Thoracic aorta (tissue), 2 donors: ENCODE data around the gene CHMP4B. TPM values are rescaled to one million over a fixed set of nuclear protein-coding genes. Genes with fewer than 3 reads are reported as not detected.

Source experiments
- ATAC-seq: fragments of 150-250 bp; one replicate; pipeline ENCODE4 v1.8.0; 2017; ENCODE audit warnings: low read depth; ENCODE audit not compliant: insufficient number of reproducible peaks, low FRiP score
- DNase-seq: peaks from one replicate; pipeline ENCODE4 v3.0.0-alpha.2; 2020; ENCODE audit warnings: low spot score
- H3K27ac ChIP-seq, 2 donors: fragments of 200-600 bp; sonication (generic); 1 replicate in 1 of 2; 2 replicates in 1 of 2; pipeline ENCODE4 v1.5.1; 2016; ENCODE audit warnings: mild to moderate bottlenecking in 2 of 2, moderate library complexity in 2 of 2
- H3K27me3 ChIP-seq: fragments of 200-600 bp; sonication (generic); replicated peaks from 2 replicates; pipeline ENCODE4 v1.6.0; 2016; ENCODE audit warnings: mild to moderate bottlenecking; ENCODE audit not compliant: insufficient read depth
- H3K36me3 ChIP-seq: fragments of 200-600 bp; sonication (generic); one replicate; pipeline ENCODE4 v1.5.1; 2016
- H3K4me1 ChIP-seq, 2 donors: fragments of 200-600 bp; sonication (generic); 1 replicate in 1 of 2; 2 replicates in 1 of 2; pipeline versions ENCODE4 v1.5.1 to v1.6.0; 2016; ENCODE audit warnings: low read depth in 2 of 2, mild to moderate bottlenecking in 1 of 2; ENCODE audit not compliant: control insufficient read depth in 1 of 2
- H3K4me3 ChIP-seq: fragments of 200-600 bp; sonication (generic); 2 replicates; pipeline ENCODE4 v1.5.1; 2016; ENCODE audit warnings: mild to moderate bottlenecking
- H3K9me3 ChIP-seq: fragments of 200-600 bp; sonication (generic); 2 replicates; pipeline ENCODE4 v1.5.1; 2016
- CTCF ChIP-seq: fragments of 200-600 bp; sonication (generic); IDR thresholded peaks from one replicate; pipeline ENCODE4 v1.5.1; 2019; ENCODE audit warnings: antibody characterized with exemption
- total RNA-seq, 2 donors: library from RNA; depleted of rRNA; stranded (reverse); fragments of >200 nt; gene quantifications; one replicate each; pipeline versions ENCODE4 v1.1.0 to v1.2.3, GENCODE V29; 2016

CHMP4B gene
- total RNA-seq, 2 donors from 2014 or later: 69.5 to 104 TPM

GRCh38 chr20:33842346-33842745 is 31.2 kb downstream of the CHMP4B start:
- DNase-seq (no peak), ATAC-seq (no peak)
- no peak overlapping the region for H3K4me3 ChIP-seq
- no peaks in the 10 kb centered on the region for H3K27me3 ChIP-seq
- peaks cover 18 to 68% of the 10 kb centered on the region in 2 donors for H3K4me1 ChIP-seq
- no peak overlapping the region for H3K27ac ChIP-seq
- no peak for TF ChIP-seq CTCF
- H3K9me3 ChIP-seq: no peaks in the 10 kb centered on the region
- H3K36me3 ChIP-seq: no peaks in the 10 kb centered on the region

GRCh38 chr20:33843050-33843449 is 31.9 kb downstream of the CHMP4B start:
- Histone ChIP-seq H3K36me3 (no peaks in the 10 kb centered on the region), H3K4me3 (no peak overlapping the region), H3K27me3 (no peaks in the 10 kb centered on the region), H3K27ac (no peak overlapping the region), H3K4me1 (peaks cover 18 to 71% of the 10 kb centered on the region in 2 donors), H3K9me3 (no peaks in the 10 kb centered on the region)
- DNase-seq (no peak), ATAC-seq (no peak)
- TF ChIP-seq CTCF: no peak

- peaks cover 18 to 64% of the 10 kb centered on the region in 2 donors for H3K4me1 ChIP-seq
- no peaks in the 10 kb centered on the region for H3K9me3 ChIP-seq
- no peak overlapping the region for H3K27ac ChIP-seq
- no peak overlapping the region for H3K4me3 ChIP-seq
- H3K27me3 ChIP-seq: no peaks in the 10 kb centered on the region
- no peaks in the 10 kb centered on the region for H3K36me3 ChIP-seq
- no peak for ATAC-seq
- DNase-seq: no peak
- no peak for TF ChIP-seq CTCF
These were observed 32.7 kb downstream of the CHMP4B start for GRCh38 chr20:33843854-33844253.

GRCh38 chr20:33846291-33846935 is 35.3 kb downstream of the CHMP4B start:
- no peaks in the 10 kb centered on the region for H3K9me3 ChIP-seq
- H3K36me3 ChIP-seq: peaks cover 6% of the 10 kb centered on the region
- peaks cover 13 to 42% of the 10 kb centered on the region in 2 donors for H3K4me1 ChIP-seq
- no peak overlapping the region for H3K27ac ChIP-seq
- TF ChIP-seq CTCF: no peak
- H3K27me3 ChIP-seq: no peaks in the 10 kb centered on the region
- DNase-seq (no peak), ATAC-seq (no peak)
- H3K4me3 ChIP-seq: no peak overlapping the region

GRCh38 chr20:33847006-33847405 is 35.9 kb downstream of the CHMP4B start:
- no peaks in the 10 kb centered on the region for H3K9me3 ChIP-seq
- H3K4me1 ChIP-seq: peaks cover 13 to 36% of the 10 kb centered on the region in 2 donors

More at GRCh38 chr20:33847006-33847405, 35.9 kb downstream of the CHMP4B start:
- Histone ChIP-seq H3K27me3 (no peaks in the 10 kb centered on the region), H3K36me3 (peaks cover 12% of the 10 kb centered on the region), H3K27ac (no peak overlapping the region), H3K4me3 (no peak overlapping the region)
- TF ChIP-seq CTCF: no peak
- DNase-seq (no peak), ATAC-seq (no peak)
